Natural killer cell treated with Interleukin-12 subunit alpha and Interleukin-12 subunit beta and Interleukin-15 and Interleukin-18, amount 100 ng/mL, for 72 hours (primary cell): Measurements from ENCODE around the gene C1QA. TPM values are rescaled to one million over a fixed set of nuclear protein-coding genes. Genes with fewer than 3 reads are reported as not detected.

Experiments used
- ATAC-seq, 2 donors: fragments of 150-1000 bp; cut with Tn5 transposase in 1 of 2; sonication (Bioruptor Pico), chemical (Tn5 transposase) in 1 of 2; 2 replicates each; pipeline ENCODE4 v1.10.0; 2021
- DNase-seq: peaks from one replicate; pipeline ENCODE4 v3.0.0; 2022; ENCODE audit warnings: low spot score
- H3K27ac Mint-ChIP-seq, 2 donors: 1 replicate in 1 of 2; 2 replicates in 1 of 2; pipeline ENCODE4 v1.8.0; 2022; ENCODE audit warnings: mixed read lengths in 2 of 2, mild to moderate bottlenecking in 1 of 2, moderate library complexity in 1 of 2
- H3K27me3 Mint-ChIP-seq, 2 donors: 1 replicate in 1 of 2; 2 replicates in 1 of 2; pipeline ENCODE4 v1.8.0; 2022; ENCODE audit warnings: mixed read lengths in 2 of 2
- H3K36me3 Mint-ChIP-seq: one replicate; pipeline ENCODE4 v1.8.0; 2022; ENCODE audit warnings: mixed read lengths
- H3K4me1 Mint-ChIP-seq, 2 donors: 1 replicate in 1 of 2; 2 replicates in 1 of 2; pipeline ENCODE4 v1.8.0; 2022; ENCODE audit warnings: low read depth in 2 of 2, mixed read lengths in 2 of 2, mild to moderate bottlenecking in 1 of 2
- H3K4me3 Mint-ChIP-seq: one replicate; pipeline ENCODE4 v1.8.0; 2022; ENCODE audit warnings: mixed read lengths
- H3K9me3 Mint-ChIP-seq: 2 replicates; pipeline ENCODE4 v1.8.0; 2022; ENCODE audit warnings: mixed read lengths
- total RNA-seq, 2 donors: library from RNA; stranded (reverse); gene quantifications; one replicate each; pipeline ENCODE4 v1.2.3, GENCODE V29; 2022

The C1QA gene
- total RNA-seq, 2 donors from 2014 or later = not detected

DNA sequence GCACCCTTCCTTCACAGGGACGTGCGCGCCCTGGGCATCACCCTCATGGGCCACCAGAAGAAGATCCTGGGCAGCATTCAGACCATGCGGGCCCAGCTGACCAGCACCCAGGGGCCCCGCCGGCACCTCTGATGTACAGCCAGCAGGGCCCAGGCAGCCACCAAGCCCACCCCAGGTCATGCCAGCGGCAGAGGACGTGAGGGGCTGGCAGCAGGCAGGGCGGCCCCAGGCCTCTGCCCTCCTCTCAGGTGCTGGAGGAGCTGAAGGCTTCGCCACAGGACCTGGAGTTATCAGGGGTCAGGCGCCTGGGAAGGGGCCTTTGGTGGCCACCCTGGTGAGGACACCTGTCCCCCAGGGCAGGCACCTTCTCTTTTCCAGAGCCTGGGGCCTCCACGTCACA, 34.8 kb upstream of the C1QA start:
- peaks cover 18 to 23% of the 10 kb centered on the region in 2 donors for H3K27me3 Mint-ChIP-seq
- H3K27ac Mint-ChIP-seq = no peak overlapping the region
- no peak overlapping the region for H3K4me3 Mint-ChIP-seq
- peak in 1 of 2 donors; percentile 22 for ATAC-seq
- no peaks in the 10 kb centered on the region for H3K4me1 Mint-ChIP-seq
- H3K9me3 Mint-ChIP-seq = no peaks in the 10 kb centered on the region
- no peaks in the 10 kb centered on the region for H3K36me3 Mint-ChIP-seq
- DNase-seq = peak; percentile 54

- peak; percentile 58 for DNase-seq
- H3K36me3 Mint-ChIP-seq = no peaks in the 10 kb centered on the region
- no peak for ATAC-seq
- H3K4me1 Mint-ChIP-seq = no peaks in the 10 kb centered on the region
- H3K4me3 Mint-ChIP-seq = no peak overlapping the region
- H3K27me3 Mint-ChIP-seq = peaks cover 16 to 29% of the 10 kb centered on the region in 2 donors
- no peaks in the 10 kb centered on the region for H3K9me3 Mint-ChIP-seq
- H3K27ac Mint-ChIP-seq = no peak overlapping the region
These were observed 34.2 kb upstream of the C1QA start for GRCh38 chr1:22602060-22602740.

DNA sequence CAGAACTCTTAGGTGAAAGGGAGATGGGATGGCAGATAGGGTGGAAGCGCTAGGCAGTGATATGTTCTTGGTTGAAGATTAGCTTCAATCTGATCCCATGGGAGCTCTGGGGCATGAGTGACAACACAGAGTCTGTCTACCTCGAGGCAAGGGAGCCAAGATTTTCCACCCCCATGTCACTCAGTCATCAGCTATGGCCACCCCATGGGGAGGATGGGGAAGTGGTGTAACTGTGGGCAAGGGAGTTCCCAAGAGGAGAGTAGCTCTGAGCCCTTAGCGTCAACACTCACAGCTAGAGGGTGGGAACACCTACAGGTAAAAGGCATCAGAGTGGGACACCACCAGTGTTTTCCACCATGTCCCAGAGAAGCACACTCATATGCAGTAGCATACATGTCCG, 30.3 kb upstream of the C1QA start:
- Mint-ChIP-seq H3K27me3 (peaks cover 34 to 58% of the 10 kb centered on the region in 2 donors), H3K4me1 (no peaks in the 10 kb centered on the region), H3K36me3 (no peaks in the 10 kb centered on the region), H3K9me3 (no peaks in the 10 kb centered on the region), H3K4me3 (no peak overlapping the region), H3K27ac (no peak overlapping the region)
- DNase-seq (no peak), ATAC-seq (no peak)

DNA sequence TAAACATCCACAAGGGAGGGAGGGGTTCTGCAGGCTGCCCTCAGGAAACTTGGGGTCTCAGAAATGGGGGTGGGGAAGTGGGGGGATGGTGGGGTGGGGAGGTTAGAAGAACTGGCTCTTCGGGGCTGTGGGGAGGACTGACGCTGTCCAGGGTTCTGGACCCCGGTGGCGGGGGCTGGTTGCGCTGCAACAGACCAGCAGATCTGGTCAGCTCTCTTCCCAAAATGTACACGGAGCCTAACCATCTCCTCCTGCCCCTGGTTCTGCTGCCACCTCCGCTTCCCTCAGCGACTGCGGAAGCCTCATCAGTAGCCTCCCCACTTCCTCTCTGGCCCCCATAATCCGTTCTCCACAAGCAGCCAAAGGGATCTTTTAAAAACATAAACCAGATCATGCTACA, 29.3 kb upstream of the C1QA start:
- no peak overlapping the region for H3K27ac Mint-ChIP-seq
- H3K9me3 Mint-ChIP-seq = no peaks in the 10 kb centered on the region
- ATAC-seq = no peak
- no peaks in the 10 kb centered on the region for H3K4me1 Mint-ChIP-seq
- H3K36me3 Mint-ChIP-seq = no peaks in the 10 kb centered on the region
- H3K27me3 Mint-ChIP-seq = peaks cover 36 to 58% of the 10 kb centered on the region in 2 donors
- peak; percentile 0 for DNase-seq
- H3K4me3 Mint-ChIP-seq = no peak overlapping the region

- Mint-ChIP-seq H3K4me3 (no peak overlapping the region), H3K27ac (no peak overlapping the region), H3K9me3 (no peaks in the 10 kb centered on the region), H3K36me3 (no peaks in the 10 kb centered on the region), H3K4me1 (no peaks in the 10 kb centered on the region), H3K27me3 (peaks cover 34 to 58% of the 10 kb centered on the region in 2 donors)
- ATAC-seq (no peak), DNase-seq (peak; percentile 1)
These were observed 28.1 kb upstream of the C1QA start for GRCh38 chr1:22608361-22608760.

- H3K4me3 Mint-ChIP-seq = no peak overlapping the region
- no peak overlapping the region for H3K27ac Mint-ChIP-seq
- H3K36me3 Mint-ChIP-seq = no peaks in the 10 kb centered on the region
- H3K4me1 Mint-ChIP-seq = no peaks in the 10 kb centered on the region
- peaks cover 31 to 58% of the 10 kb centered on the region in 2 donors for H3K27me3 Mint-ChIP-seq
- H3K9me3 Mint-ChIP-seq = no peaks in the 10 kb centered on the region
- no peak for ATAC-seq
- peak; percentile 51 for DNase-seq
These were observed 27.1 kb upstream of the C1QA start for GRCh38 chr1:22609291-22609690.

DNA sequence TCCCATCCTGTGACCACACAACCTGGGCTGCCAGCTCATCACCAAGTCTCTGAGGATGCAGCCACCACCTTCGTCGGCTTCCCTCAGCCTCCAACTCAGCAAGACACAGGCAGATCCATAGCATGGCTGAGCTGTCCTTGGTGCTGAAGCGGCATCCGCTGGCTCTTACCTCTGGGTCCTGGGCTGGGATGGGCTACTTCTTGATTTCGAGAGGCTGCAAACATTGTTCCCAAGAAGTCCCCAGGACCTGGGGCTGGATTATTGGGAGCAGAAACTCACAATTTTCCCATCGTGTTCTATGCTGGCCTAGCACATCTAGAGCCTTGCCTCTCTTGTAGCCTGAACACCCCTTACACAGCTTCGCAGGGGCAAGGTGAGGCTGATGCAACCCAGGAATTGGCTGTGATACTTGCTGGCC, 24.9 kb upstream of the C1QA start:
- Mint-ChIP-seq H3K4me1 (no peaks in the 10 kb centered on the region), H3K9me3 (no peaks in the 10 kb centered on the region)

DNA sequence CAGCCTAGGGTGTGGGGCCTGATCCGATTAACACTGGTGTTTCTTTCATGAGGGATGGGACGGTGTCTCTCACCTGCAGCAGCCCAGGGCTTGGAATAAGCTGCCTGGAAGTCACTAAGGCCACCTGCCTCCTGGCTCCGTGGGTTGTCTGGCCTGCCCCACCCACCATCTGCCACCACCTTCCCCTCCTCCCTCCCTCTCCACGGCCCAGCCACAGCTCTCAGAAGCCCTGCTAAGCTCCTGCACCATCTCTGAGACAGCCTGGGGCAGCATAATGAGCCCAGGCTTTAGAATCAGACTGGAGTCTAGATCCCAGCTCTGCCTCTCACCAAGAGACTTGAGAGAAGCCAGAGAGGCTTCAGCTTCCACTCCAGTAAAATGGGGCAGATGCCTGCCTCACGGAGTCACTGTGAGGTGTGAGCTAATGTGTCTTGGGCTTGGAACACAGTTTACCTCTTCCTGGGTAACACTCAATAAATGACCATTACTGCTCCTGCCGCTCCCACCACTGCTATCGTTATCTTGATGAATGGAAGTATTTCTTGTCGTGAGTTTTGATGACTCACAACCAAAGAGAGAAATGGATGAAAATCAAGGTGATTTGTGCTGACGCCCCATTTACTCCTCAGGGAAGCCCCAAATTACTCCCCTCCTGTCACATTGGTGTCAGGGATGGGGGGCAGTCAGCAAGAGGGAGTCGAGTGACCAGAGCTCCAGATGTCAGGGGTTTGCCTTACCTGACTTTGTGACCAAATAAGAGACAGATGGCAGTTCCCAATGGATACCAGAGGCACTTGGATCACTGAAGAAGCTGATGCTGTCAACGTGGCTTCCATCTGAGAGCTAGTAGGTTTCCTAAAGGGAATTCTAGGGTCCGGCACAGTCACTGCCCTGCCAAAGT, 23.5 kb upstream of the C1QA start:
- no peaks in the 10 kb centered on the region for H3K4me1 Mint-ChIP-seq
- ATAC-seq = no peak
- no peak overlapping the region for H3K4me3 Mint-ChIP-seq
- no peaks in the 10 kb centered on the region for H3K36me3 Mint-ChIP-seq
- peaks cover 19 to 27% of the 10 kb centered on the region in 2 donors for H3K27me3 Mint-ChIP-seq
- no peak overlapping the region for H3K27ac Mint-ChIP-seq
- no peaks in the 10 kb centered on the region for H3K9me3 Mint-ChIP-seq
- DNase-seq = peak; percentile 22

More for the DNA sequence above, 24.9 kb upstream of the C1QA start:
- H3K4me3 Mint-ChIP-seq = no peak overlapping the region
- peaks cover 20 to 40% of the 10 kb centered on the region in 2 donors for H3K27me3 Mint-ChIP-seq
- no peaks in the 10 kb centered on the region for H3K36me3 Mint-ChIP-seq
- H3K27ac Mint-ChIP-seq = no peak overlapping the region
- ATAC-seq = no peak
- DNase-seq = peak; percentile 52

DNA sequence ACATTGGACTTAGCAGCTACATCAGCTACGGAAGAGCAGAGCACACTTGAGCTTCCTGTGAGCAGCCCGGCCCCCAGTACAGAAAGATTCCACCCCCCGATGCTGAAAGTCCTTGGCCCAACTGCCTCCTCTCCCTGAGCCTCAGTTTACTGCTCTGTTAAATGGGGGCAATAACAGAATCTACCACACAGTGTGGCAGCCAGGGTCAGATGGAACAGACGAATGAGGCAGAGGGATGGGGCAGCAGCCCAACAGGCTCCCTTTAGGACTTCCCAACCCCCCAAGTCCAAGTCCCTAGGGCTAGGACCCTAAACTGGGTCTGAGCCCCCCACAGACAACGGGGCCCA, 22.9 kb upstream of the C1QA start:
- H3K4me1 Mint-ChIP-seq = no peaks in the 10 kb centered on the region
- no peak for ATAC-seq
- no peak overlapping the region for H3K27ac Mint-ChIP-seq
- peak; percentile 50 for DNase-seq
- no peaks in the 10 kb centered on the region for H3K36me3 Mint-ChIP-seq
- no peaks in the 10 kb centered on the region for H3K9me3 Mint-ChIP-seq
- peaks cover 13 to 21% of the 10 kb centered on the region in 2 donors for H3K27me3 Mint-ChIP-seq
- H3K4me3 Mint-ChIP-seq = no peak overlapping the region

DNA sequence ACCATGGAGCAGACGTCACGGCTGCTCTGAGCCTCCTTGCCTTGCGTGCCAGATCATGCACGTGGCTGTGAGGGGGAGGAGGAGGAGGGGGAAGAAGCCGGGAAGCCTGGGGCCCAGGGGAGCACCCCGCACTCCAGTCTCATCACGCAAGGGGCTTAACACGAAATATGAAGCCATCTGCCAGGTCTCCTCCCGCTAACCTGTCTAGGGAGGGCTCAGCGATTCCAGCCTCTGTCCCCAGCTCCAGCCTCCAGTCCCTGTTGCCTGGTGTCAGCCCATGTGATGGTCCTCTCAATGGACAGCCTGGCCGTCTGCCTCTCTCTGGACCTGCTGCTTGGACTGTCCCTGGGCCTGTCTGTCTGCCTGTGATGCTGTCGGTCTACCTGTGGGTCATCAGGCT, 22.5 kb upstream of the C1QA start:
- Mint-ChIP-seq H3K4me3 (no peak overlapping the region), H3K9me3 (no peaks in the 10 kb centered on the region), H3K27me3 (peaks cover 11 to 18% of the 10 kb centered on the region in 2 donors), H3K4me1 (no peaks in the 10 kb centered on the region), H3K27ac (no peak overlapping the region), H3K36me3 (no peaks in the 10 kb centered on the region)
- peak; percentile 28 for DNase-seq
- ATAC-seq = no peak

- Mint-ChIP-seq H3K9me3 (no peaks in the 10 kb centered on the region), H3K27me3 (peaks cover 11 to 14% of the 10 kb centered on the region in 2 donors), H3K4me3 (no peak overlapping the region), H3K27ac (no peak overlapping the region), H3K4me1 (no peaks in the 10 kb centered on the region), H3K36me3 (no peaks in the 10 kb centered on the region)
- ATAC-seq (no peak), DNase-seq (peak; percentile 12)
These were observed 20.5 kb upstream of the C1QA start for GRCh38 chr1:22615886-22616285.

DNA sequence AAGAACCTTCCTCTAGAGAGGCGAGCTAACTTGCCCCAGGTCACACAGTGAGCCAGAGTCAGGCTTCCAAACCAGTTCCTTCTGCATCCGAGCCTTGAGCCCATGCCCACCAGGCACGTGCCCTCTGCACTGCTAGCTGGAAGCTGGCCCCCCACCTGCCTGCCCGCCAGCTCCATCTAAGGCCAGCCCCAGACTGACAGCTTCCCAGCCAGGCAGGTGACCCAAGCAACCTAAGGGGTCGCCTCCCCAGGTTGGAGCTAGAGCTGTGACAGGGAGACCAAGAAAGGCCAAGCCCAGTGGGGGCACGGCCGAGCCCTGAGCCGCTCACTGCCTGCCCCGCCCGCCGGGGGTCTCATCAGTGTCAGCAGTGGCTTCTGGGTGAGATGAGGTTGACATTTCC, 19.9 kb upstream of the C1QA start:
- ATAC-seq (no peak), DNase-seq (no peak)
- Mint-ChIP-seq H3K9me3 (no peaks in the 10 kb centered on the region), H3K36me3 (no peaks in the 10 kb centered on the region), H3K27ac (no peak overlapping the region), H3K27me3 (peaks cover 9 to 14% of the 10 kb centered on the region in 2 donors), H3K4me1 (no peaks in the 10 kb centered on the region), H3K4me3 (no peak overlapping the region)

DNA sequence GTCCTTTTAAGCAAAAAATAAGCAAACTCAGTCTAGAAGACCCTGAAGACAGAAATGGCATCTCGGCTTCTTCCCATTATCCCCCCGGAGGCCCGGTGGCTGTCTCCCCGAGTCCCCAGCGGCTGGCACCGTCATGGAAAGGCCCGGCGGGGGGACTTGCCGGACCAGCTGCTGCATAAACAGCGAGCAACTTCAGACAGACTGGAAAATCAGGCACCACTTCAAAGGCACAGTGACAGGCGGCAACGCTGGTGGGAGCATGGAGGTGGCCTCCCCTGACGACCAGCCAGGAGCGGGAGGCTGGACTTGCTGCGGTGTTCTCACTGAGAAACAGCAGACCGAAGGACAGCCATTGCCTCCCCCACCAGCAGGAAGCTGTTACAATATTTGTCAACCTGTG, 18.4 kb upstream of the C1QA start:
- no peaks in the 10 kb centered on the region for H3K36me3 Mint-ChIP-seq
- no peak overlapping the region for H3K27ac Mint-ChIP-seq
- H3K9me3 Mint-ChIP-seq = no peaks in the 10 kb centered on the region
- DNase-seq = peak; percentile 35
- H3K4me3 Mint-ChIP-seq = no peak overlapping the region
- no peaks in the 10 kb centered on the region for H3K4me1 Mint-ChIP-seq
- ATAC-seq = no peak
- peaks cover 13 to 14% of the 10 kb centered on the region in 2 donors for H3K27me3 Mint-ChIP-seq

GRCh38 chr1:22619252-22619651, 17.2 kb upstream of the C1QA start:
- Mint-ChIP-seq H3K27ac (no peak overlapping the region), H3K27me3 (peaks cover 13 to 17% of the 10 kb centered on the region in 2 donors), H3K4me1 (no peaks in the 10 kb centered on the region), H3K36me3 (no peaks in the 10 kb centered on the region), H3K4me3 (no peak overlapping the region), H3K9me3 (no peaks in the 10 kb centered on the region)
- DNase-seq = peak; percentile 40
- ATAC-seq = peak in 1 of 2 donors; percentile 38
